ENCODE measurements around the gene STK24. TPM values are rescaled to one million over a fixed set of nuclear protein-coding genes. Genes with fewer than 3 reads are reported as not detected.

STK24 gene
- total RNA-seq, 4 donors from 2014 or later = 28.7 to 68.4 (median 49.4) TPM

DNA sequence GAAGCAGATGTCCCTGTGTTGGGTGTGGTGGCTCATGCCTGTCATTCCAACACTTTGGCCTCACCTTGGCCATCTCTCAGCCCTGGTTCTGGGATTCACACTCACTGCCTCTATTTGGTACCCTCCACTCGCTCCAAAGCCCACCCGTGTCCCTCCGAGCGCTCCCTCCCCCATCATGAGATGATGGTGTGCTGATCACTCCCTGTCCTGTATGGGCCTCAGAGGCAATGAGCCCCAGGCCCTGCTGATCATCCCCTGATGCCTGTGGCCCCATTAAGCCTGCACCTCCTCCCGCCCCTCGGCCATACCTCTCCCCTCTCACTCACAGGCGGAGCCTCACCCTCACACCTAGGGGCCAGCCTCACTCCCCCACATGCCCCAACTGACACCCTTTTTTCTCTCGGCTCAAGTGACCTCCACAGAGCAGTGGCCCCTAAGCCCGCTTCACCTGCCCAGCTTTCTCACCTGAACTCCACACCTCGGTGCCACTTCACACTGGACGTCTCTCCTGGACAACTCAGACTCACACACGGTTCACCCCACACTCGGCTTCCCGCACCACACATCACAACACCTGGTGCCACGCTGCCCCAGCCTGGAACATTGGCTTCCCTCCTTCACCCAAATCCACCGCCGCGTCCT, 114.5 kb downstream of the STK24 start:
- no peak for ATAC-seq

DNA sequence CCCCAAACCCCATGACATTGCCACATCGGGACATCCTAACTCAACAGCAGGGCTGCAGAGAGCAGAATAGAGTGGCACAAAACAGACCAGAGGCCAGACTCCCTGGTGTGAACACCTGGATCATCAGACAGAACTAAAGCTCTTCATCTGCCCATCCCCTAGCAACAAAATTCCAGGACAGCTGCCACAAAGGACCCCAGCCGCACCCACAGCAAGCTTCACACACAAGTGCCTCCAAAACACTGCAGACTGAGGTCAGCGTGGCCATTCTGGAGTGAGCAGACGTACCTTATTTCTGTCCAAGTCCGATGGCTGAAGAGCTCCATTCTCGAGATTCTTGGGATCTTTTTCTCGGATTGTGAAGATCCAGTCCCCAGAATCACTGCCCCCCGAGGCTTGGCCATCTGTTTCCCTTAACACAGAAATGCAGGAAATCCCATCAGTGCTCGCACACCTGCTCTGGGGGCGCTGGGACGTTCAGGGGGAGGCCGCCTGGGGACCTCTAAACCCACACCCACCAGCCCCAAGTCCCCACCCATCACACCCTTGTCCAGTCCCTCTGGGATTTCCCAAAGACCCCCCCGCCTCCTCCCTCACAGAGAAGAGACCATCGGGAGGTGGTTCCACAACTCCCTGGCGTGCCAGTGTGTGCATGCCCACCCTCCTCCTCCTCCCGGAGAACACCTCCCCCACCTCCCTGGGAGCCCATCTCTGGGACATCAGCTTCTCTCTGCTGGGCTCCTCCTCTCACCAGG, 115.2 kb downstream of the STK24 start:
- ATAC-seq = no peak
- no peaks in the 10 kb centered on the region for H3K27me3 ChIP-seq
- intact Hi-C loops (cut with DNase I; ENCODE audit: low total_unique reads) (no loop called here), in situ Hi-C loops (cut with MboI; ENCODE audit: low sequenced_read_pairs in 4 of 4) (loop anchor here in 2 of 4 donors (10.0 kb wide), 2 partner anchors 113 to 123 kb away; partner anchors contain the start of gene STK24 (in 1 of the 2))
- H3K27ac ChIP-seq = no peak overlapping the region
- no peak for DNase-seq
- H3K4me1 ChIP-seq = peaks cover 0 to 2% of the 10 kb centered on the region in 2 donors
- H3K36me3 ChIP-seq = peaks cover 0 to 40% of the 10 kb centered on the region in 2 donors
- H3K4me3 ChIP-seq = no peak overlapping the region
- no peak for TF ChIP-seq POLR2A (IDR thresholded peaks at IDR 0.05)
- TF ChIP-seq, protein P1, sequence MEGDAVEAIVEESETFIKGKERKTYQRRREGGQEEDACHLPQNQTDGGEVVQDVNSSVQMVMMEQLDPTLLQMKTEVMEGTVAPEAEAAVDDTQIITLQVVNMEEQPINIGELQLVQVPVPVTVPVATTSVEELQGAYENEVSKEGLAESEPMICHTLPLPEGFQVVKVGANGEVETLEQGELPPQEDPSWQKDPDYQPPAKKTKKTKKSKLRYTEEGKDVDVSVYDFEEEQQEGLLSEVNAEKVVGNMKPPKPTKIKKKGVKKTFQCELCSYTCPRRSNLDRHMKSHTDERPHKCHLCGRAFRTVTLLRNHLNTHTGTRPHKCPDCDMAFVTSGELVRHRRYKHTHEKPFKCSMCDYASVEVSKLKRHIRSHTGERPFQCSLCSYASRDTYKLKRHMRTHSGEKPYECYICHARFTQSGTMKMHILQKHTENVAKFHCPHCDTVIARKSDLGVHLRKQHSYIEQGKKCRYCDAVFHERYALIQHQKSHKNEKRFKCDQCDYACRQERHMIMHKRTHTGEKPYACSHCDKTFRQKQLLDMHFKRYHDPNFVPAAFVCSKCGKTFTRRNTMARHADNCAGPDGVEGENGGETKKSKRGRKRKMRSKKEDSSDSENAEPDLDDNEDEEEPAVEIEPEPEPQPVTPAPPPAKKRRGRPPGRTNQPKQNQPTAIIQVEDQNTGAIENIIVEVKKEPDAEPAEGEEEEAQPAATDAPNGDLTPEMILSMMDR (IDR thresholded peaks at IDR 0.05 in 4 of 5, conservative IDR thresholded peaks at IDR 0.05 in 1 of 5) = no peak
- H3K9me3 ChIP-seq = no peaks in the 10 kb centered on the region

More for the DNA sequence above, 114.5 kb downstream of the STK24 start:
- TF ChIP-seq POLR2A (IDR thresholded peaks at IDR 0.05) = no peak
- TF ChIP-seq, protein P1 (IDR thresholded peaks at IDR 0.05 in 4 of 5, conservative IDR thresholded peaks at IDR 0.05 in 1 of 5) = no peak
- Histone ChIP-seq H3K27ac (no peak overlapping the region), H3K9me3 (no peaks in the 10 kb centered on the region), H3K4me3 (no peak overlapping the region), H3K27me3 (no peaks in the 10 kb centered on the region), H3K4me1 (peaks cover 0 to 2% of the 10 kb centered on the region in 2 donors), H3K36me3 (peaks cover 0 to 35% of the 10 kb centered on the region in 2 donors)
- DNase-seq = no peak
- intact Hi-C loops (cut with DNase I; ENCODE audit: low total_unique reads) = no loop called here
- in situ Hi-C loops (cut with MboI; ENCODE audit: low sequenced_read_pairs in 4 of 4) = loop anchor here in 2 of 4 donors (10.0 kb wide), 2 partner anchors 112 to 122 kb away; partner anchors contain the start of gene STK24 (in 1 of the 2)

DNA sequence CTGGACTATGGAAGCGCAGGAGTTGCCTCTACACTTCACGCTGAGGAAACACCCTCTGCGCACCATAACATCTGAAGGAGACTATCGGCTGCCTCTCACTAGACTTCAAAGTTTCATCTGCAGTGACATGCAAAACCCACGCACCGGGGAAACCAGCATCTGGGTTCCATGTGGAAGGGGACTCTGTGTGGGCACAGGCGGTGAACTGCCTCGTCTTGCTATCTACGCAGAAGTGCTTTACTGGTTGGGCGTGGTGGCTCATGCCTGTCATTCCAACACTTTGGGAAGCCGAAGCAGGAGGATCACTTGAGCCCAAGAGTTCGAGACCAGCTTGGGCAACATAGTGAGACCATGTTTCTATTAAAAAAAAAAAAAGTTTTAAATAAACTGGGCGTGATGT, 116.4 kb downstream of the STK24 start:
- intact Hi-C loops (cut with DNase I; ENCODE audit: low total_unique reads) = no loop called here
- H3K36me3 ChIP-seq = peaks cover 0 to 44% of the 10 kb centered on the region in 2 donors
- ATAC-seq = no peak
- H3K4me1 ChIP-seq = peaks cover 0 to 2% of the 10 kb centered on the region in 2 donors
- in situ Hi-C loops (cut with MboI; ENCODE audit: low sequenced_read_pairs in 4 of 4) = loop anchor here in 2 of 4 donors (10.0 kb wide), 2 partner anchors 114 to 124 kb away; partner anchors contain the start of gene STK24 (in 1 of the 2)
- no peak overlapping the region for H3K4me3 ChIP-seq
- H3K27ac ChIP-seq = no peak overlapping the region
- no peaks in the 10 kb centered on the region for H3K27me3 ChIP-seq
- no peak for DNase-seq
- H3K9me3 ChIP-seq = no peaks in the 10 kb centered on the region
- TF ChIP-seq POLR2A (IDR thresholded peaks at IDR 0.05) = no peak
- TF ChIP-seq, protein P1 (IDR thresholded peaks at IDR 0.05 in 4 of 5, conservative IDR thresholded peaks at IDR 0.05 in 1 of 5) = no peak

DNA sequence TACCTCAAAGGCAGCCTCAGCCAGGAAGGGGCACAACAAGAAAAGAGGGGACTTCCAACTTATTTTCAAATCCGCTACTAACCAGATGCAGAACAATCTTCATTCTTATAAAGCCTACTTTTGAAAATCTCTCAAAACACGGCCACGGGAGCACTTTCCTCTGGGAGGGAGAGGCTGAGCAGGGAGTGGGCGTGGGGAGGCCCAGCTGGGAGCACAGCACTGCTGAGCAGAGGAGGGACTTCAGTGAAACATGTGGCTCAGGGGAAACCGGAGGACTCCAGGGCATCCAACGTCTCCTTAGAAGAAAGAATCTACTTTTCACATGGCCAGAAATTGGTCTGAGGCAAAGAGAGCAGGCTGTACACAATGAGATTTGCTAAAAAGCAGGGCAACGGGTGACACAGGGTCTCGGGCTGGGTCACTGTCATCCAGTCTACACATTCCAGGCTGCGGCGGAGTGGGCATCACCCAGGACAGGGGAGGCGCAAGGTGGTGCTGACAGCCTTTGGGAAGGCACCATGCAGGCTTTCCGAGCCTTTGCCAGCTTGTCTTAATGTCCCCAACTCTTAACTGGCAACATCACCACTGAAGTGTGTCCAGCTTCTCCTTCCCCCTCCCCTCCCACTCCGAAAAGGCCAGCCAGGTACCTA, 117.1 kb downstream of the STK24 start:
- H3K27ac ChIP-seq = no peak overlapping the region

More for the DNA sequence above, 117.1 kb downstream of the STK24 start:
- intact Hi-C loops (cut with DNase I; ENCODE audit: low total_unique reads) = no loop called here
- Histone ChIP-seq H3K36me3 (peaks cover 0 to 44% of the 10 kb centered on the region in 2 donors), H3K4me3 (no peak overlapping the region), H3K27me3 (no peaks in the 10 kb centered on the region), H3K4me1 (peaks cover 2 to 4% of the 10 kb centered on the region in 2 donors), H3K9me3 (no peaks in the 10 kb centered on the region)
- DNase-seq (no peak), ATAC-seq (no peak)
- in situ Hi-C loops (cut with MboI; ENCODE audit: low sequenced_read_pairs in 4 of 4) = loop anchor here in 2 of 4 donors (10.0 kb wide), 2 partner anchors 115 to 125 kb away; partner anchors contain the start of gene STK24 (in 1 of the 2)
- TF ChIP-seq, protein P1 (IDR thresholded peaks at IDR 0.05 in 4 of 5, conservative IDR thresholded peaks at IDR 0.05 in 1 of 5) = no peak
- TF ChIP-seq POLR2A (IDR thresholded peaks at IDR 0.05) = no peak

All from gastrocnemius medialis (tissue), 4 donors.